ACHN (cell line): Measurements from ENCODE around the gene EIF4A3.
"Not testable (repeated sequence)": the region's sequence is repeated elsewhere in the genome, so short reads cannot be mapped to it uniquely, and the experiment has no call there.

Experiments
- DNase-seq: peaks from one replicate; pipeline ENCODE4 v3.0.0-alpha.2; 2015
- in situ Hi-C: cut with HindIII; loops from 2 replicates; pipeline ENCODE4 v1.10.0; 2017; ENCODE audit warnings: low sequenced_read_pairs, low pct_ligation_motif_present, low pct_unique_long_range_greater_than_20kb

Gene EIF4A3

GRCh38 chr17:80095038-80095843 is 51.7 kb downstream of the EIF4A3 start:
- in situ Hi-C loops: no loop called here

GRCh38 chr17:80092959-80093358 is 54.0 kb downstream of the EIF4A3 start:
- DNase-seq: no peak
- in situ Hi-C loops: no loop called here

More at GRCh38 chr17:80095038-80095843, 51.7 kb downstream of the EIF4A3 start:
- DNase-seq: no peak

- no peak for DNase-seq
- in situ Hi-C loops: no loop called here
Measured at GRCh38 chr17:80091376-80091775, 55.6 kb downstream of the EIF4A3 start.

DNA sequence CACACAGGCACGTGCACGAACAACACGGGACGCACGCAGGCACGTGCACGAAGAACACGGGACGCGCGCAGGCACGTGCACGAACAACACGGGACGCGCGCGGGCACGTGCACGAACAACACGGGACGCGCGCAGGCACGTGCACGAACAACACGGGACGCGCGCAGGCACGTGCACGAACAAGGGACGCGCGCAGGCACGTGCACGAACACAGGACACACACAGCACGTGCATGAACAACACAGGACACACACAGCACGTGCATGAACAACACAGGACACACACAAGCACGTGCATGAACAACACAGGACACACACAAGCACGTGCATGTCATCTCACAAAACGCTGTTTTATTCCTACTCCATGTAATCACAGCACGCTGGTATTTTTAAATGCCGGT is 56.8 kb downstream of the EIF4A3 start:
- in situ Hi-C loops, DNase-seq: not testable (repeated sequence)

GRCh38 chr17:80089762-80090161 is 57.2 kb downstream of the EIF4A3 start:
- in situ Hi-C loops: no loop called here
- no peak for DNase-seq

DNA sequence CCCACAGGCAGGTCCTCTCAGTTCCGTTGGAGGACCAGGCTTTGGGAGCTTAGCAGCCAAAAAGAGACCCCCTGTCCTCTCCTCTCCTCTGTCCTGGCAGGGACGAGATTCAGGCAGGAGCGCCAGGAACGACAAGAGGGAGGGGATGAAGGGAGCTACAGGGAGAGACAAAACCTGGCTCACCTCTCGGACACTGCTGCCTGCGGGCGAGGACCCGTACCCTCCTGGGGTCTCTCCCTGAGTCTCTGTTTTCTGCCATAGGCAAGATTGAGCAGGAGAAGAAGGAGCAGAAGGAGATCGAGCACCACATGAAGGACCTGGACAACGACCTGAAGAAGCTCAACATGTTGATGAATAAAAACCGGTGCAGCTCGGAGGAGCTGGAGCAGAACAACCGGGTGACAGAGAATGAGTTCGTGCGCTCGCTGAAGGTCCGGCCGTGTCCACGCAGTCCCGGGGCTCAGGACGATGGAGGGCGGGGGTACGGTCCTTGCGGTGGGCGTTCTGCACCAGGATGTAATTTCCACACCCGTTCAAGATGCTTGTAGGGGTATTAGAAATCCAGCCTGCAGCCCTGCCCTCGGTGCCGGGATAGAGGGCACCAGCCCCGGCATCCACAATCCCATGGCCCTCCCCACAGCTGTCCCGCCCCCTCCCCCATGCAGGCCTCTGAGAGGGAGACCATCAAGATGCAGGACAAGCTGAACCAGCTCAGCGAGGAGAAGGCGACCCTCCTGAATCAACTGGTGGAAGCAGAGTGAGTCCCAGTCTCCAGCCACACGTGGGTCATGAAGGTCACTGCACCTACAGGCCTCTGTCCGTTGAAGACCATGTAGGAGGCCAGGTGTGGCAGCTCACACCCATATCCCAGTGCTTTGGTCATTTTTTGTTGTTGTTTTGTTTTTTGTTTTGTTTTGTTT is 59.3 kb downstream of the EIF4A3 start:
- DNase-seq: no peak
- in situ Hi-C loops: no loop called here

- no peak for DNase-seq
- in situ Hi-C loops: no loop called here
Measured at GRCh38 chr17:80086616-80087015, 60.3 kb downstream of the EIF4A3 start.

DNA sequence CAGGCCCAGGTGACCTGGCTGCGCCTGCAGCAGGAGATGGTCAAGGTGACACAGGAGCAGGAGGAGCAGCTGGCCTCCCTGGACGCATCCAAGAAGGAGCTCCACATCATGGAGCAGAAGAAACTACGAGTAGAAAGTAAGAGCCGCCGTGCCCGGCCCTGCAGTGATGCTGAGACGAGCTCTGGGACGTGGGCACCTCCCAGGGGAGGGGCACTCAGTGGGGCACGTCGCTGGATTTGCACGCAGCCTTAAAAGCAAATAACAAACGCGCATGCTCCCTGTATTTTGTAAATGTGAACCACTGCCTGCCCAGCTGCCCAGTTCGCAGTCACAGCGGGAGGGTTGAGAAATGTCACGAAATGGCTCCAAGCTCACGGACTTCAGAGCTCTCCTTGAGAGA is 60.8 kb downstream of the EIF4A3 start:
- no peak for DNase-seq
- in situ Hi-C loops: no loop called here

DNA sequence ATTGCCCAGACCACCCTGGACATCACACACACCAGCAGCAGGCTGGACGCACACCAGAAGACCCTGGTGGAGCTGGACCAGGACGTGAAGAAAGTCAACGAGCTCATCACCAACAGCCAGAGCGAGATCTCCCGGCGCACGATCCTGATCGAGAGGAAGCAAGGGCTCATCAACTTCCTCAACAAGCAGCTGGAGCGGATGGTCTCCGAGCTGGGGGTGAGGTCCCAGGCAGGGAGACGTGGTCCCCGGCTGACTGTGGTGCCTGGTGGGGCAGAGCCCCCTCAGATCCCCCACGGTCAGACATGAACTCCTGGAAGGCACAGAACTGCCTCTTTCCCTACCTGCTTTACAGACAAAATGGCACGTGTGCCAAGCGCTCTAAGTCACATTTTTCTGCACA is 62.2 kb downstream of the EIF4A3 start:
- in situ Hi-C loops: no loop called here
- no peak for DNase-seq
